ENCODE results near the gene LY6G6F. TPM values are rescaled to one million over a fixed set of nuclear protein-coding genes. Genes with fewer than 3 reads are reported as not detected.
A peak's percentile ranks its signal among the peaks of the same experiment; 100 is the strongest.

Gene LY6G6F
- total RNA-seq, 2 experiments from 2014 or later, result not detected

GRCh38 chr6:31744422-31744821, 37.8 kb downstream of the LY6G6F start:
- ATAC-seq (ENCODE audit: poor library complexity) (no peak), DNase-seq (no peak)
- Mint-ChIP-seq H3K27ac (no peak overlapping the region), H3K36me3 (ENCODE audit: low read depth) (peaks cover 11% of the 10 kb centered on the region), H3K4me1 (ENCODE audit: low read depth) (peaks cover 15% of the 10 kb centered on the region), H3K9me3 (no peaks in the 10 kb centered on the region), H3K27me3 (no peaks in the 10 kb centered on the region), H3K4me3 (peak overlapping the region; percentile 13)
- intact Hi-C loops (cut with DNase I, micrococcal nuclease), result no loop called here
- Histone ChIP-seq H3K9me3 (ENCODE audit: control insufficient read depth in 1 of 2, insufficient read depth in 1 of 2, low read length in 2 of 2) (no peaks in the 10 kb centered on the region), H3K27ac (ENCODE audit: low read depth in 1 of 2, low read length in 2 of 2) (no peak overlapping the region), H3K4me1 (ENCODE audit: insufficient read depth, low read length) (peaks cover 14% of the 10 kb centered on the region), H3K36me3 (ENCODE audit: insufficient read depth, low read length) (no peaks in the 10 kb centered on the region), H3K4me3 (ENCODE audit: low read length) (no peak overlapping the region), H3K27me3 (ENCODE audit: control insufficient read depth in 1 of 2, insufficient read depth in 2 of 2, low read length in 2 of 2) (no peaks in the 10 kb centered on the region)
- ChIA-PET CTCF (no interaction called here), POLR2A (no interaction called here)
- TF ChIP-seq CTCF (IDR thresholded peaks at IDR 0.05), result no peak

- Mint-ChIP-seq H3K4me1 (ENCODE audit: low read depth) (no peaks in the 10 kb centered on the region), H3K36me3 (ENCODE audit: low read depth) (no peaks in the 10 kb centered on the region), H3K9me3 (no peaks in the 10 kb centered on the region), H3K27me3 (no peaks in the 10 kb centered on the region), H3K27ac (no peak overlapping the region), H3K4me3 (no peak overlapping the region)
- ATAC-seq (ENCODE audit: poor library complexity), result no peak
- POLR2A ChIA-PET, result no interaction called here
- Histone ChIP-seq H3K4me1 (ENCODE audit: insufficient read depth, low read length) (no peaks in the 10 kb centered on the region), H3K27me3 (ENCODE audit: control insufficient read depth in 1 of 2, insufficient read depth in 2 of 2, low read length in 2 of 2) (no peaks in the 10 kb centered on the region), H3K36me3 (ENCODE audit: insufficient read depth, low read length) (no peaks in the 10 kb centered on the region), H3K27ac (ENCODE audit: low read depth in 1 of 2, low read length in 2 of 2) (no peak overlapping the region), H3K4me3 (ENCODE audit: low read length) (no peak overlapping the region), H3K9me3 (ENCODE audit: control insufficient read depth in 1 of 2, insufficient read depth in 1 of 2, low read length in 2 of 2) (no peaks in the 10 kb centered on the region)
- CTCF ChIA-PET, result no interaction called here
- intact Hi-C loops (cut with DNase I, micrococcal nuclease), result no loop called here
- TF ChIP-seq CTCF (IDR thresholded peaks at IDR 0.05), result no peak
- no peak for DNase-seq
Measured at GRCh38 chr6:31749301-31750036, 42.8 kb downstream of the LY6G6F start.

- Mint-ChIP-seq H3K27me3 (no peaks in the 10 kb centered on the region), H3K27ac (no peak overlapping the region), H3K4me3 (no peak overlapping the region), H3K9me3 (no peaks in the 10 kb centered on the region), H3K36me3 (ENCODE audit: low read depth) (no peaks in the 10 kb centered on the region), H3K4me1 (ENCODE audit: low read depth) (no peaks in the 10 kb centered on the region)
- Histone ChIP-seq H3K27me3 (ENCODE audit: control insufficient read depth in 1 of 2, insufficient read depth in 2 of 2, low read length in 2 of 2) (no peaks in the 10 kb centered on the region), H3K27ac (ENCODE audit: low read depth in 1 of 2, low read length in 2 of 2) (no peak overlapping the region), H3K9me3 (ENCODE audit: control insufficient read depth in 1 of 2, insufficient read depth in 1 of 2, low read length in 2 of 2) (no peaks in the 10 kb centered on the region), H3K36me3 (ENCODE audit: insufficient read depth, low read length) (no peaks in the 10 kb centered on the region), H3K4me3 (ENCODE audit: low read length) (no peak overlapping the region), H3K4me1 (ENCODE audit: insufficient read depth, low read length) (no peaks in the 10 kb centered on the region)
- ATAC-seq (ENCODE audit: poor library complexity) (no peak), DNase-seq (no peak)
- intact Hi-C loops (cut with DNase I, micrococcal nuclease), result no loop called here
- POLR2A ChIA-PET, result no interaction called here
- no peak for TF ChIP-seq CTCF (IDR thresholded peaks at IDR 0.05)
- CTCF ChIA-PET, result interaction anchor here (0.6 kb wide), 1 partner anchor 36 kb away, joined by 4 read pairs; no protein-coding TSS in a partner anchor
Measured at GRCh38 chr6:31750411-31751022, 43.9 kb downstream of the LY6G6F start.

Measured in CD4-positive, alpha-beta T cell (primary cell).